ENCODE results near the gene EEFSEC. TPM values are rescaled to one million over a fixed set of nuclear protein-coding genes. Genes with fewer than 3 reads are reported as not detected.

The EEFSEC gene
- total RNA-seq, 1 donor from 2014 or later = 16.2 TPM

- Histone ChIP-seq H3K36me3 (no peaks in the 10 kb centered on the region), H3K9me3 (no peaks in the 10 kb centered on the region), H3K27ac (no peak overlapping the region), H3K4me1 (no peaks in the 10 kb centered on the region), H3K4me3 (no peak overlapping the region), H3K27me3 (no peaks in the 10 kb centered on the region)
- intact Hi-C loops (cut with DNase I) = no loop called here
- TF ChIP-seq CTCF (IDR thresholded peaks at IDR 0.05) = no peak
- no peak for DNase-seq (ENCODE audit: low spot score in 2 of 2)
These were observed 288.8 kb downstream of the EEFSEC start for GRCh38 chr3:128442070-128442469.

GRCh38 chr3:128442949-128443348 is 289.7 kb downstream of the EEFSEC start:
- H3K27me3 ChIP-seq = no peaks in the 10 kb centered on the region
- intact Hi-C loops (cut with DNase I) = no loop called here
- H3K4me1 ChIP-seq = no peaks in the 10 kb centered on the region
- no peak for DNase-seq (ENCODE audit: low spot score in 2 of 2)
- TF ChIP-seq CTCF (IDR thresholded peaks at IDR 0.05) = no peak
- H3K4me3 ChIP-seq = no peak overlapping the region
- no peak overlapping the region for H3K27ac ChIP-seq
- no peaks in the 10 kb centered on the region for H3K36me3 ChIP-seq
- H3K9me3 ChIP-seq = no peaks in the 10 kb centered on the region

GRCh38 chr3:128443771-128444170 is 290.5 kb downstream of the EEFSEC start:
- intact Hi-C loops (cut with DNase I) = no loop called here
- Histone ChIP-seq H3K27me3 (no peaks in the 10 kb centered on the region), H3K27ac (no peak overlapping the region), H3K9me3 (no peaks in the 10 kb centered on the region), H3K36me3 (no peaks in the 10 kb centered on the region), H3K4me3 (no peak overlapping the region), H3K4me1 (no peaks in the 10 kb centered on the region)
- DNase-seq (ENCODE audit: low spot score in 2 of 2) = no peak
- no peak for TF ChIP-seq CTCF (IDR thresholded peaks at IDR 0.05)

- DNase-seq (ENCODE audit: low spot score in 2 of 2) = no peak
- Histone ChIP-seq H3K4me1 (no peaks in the 10 kb centered on the region), H3K36me3 (no peaks in the 10 kb centered on the region), H3K4me3 (no peak overlapping the region), H3K9me3 (no peaks in the 10 kb centered on the region), H3K27ac (no peak overlapping the region), H3K27me3 (no peaks in the 10 kb centered on the region)
- TF ChIP-seq CTCF (IDR thresholded peaks at IDR 0.05) = no peak
- intact Hi-C loops (cut with DNase I) = no loop called here
These were observed 292.1 kb downstream of the EEFSEC start for GRCh38 chr3:128445357-128445756.

GRCh38 chr3:128446821-128447220 is 293.5 kb downstream of the EEFSEC start:
- intact Hi-C loops (cut with DNase I) = no loop called here
- no peaks in the 10 kb centered on the region for H3K36me3 ChIP-seq
- DNase-seq (ENCODE audit: low spot score in 2 of 2) = no peak
- H3K27ac ChIP-seq = no peak overlapping the region
- TF ChIP-seq CTCF (IDR thresholded peaks at IDR 0.05) = no peak
- H3K4me1 ChIP-seq = no peaks in the 10 kb centered on the region
- H3K4me3 ChIP-seq = no peak overlapping the region
- no peaks in the 10 kb centered on the region for H3K9me3 ChIP-seq
- H3K27me3 ChIP-seq = no peaks in the 10 kb centered on the region

- H3K4me3 ChIP-seq = no peak overlapping the region
- no peaks in the 10 kb centered on the region for H3K9me3 ChIP-seq
- no peak for TF ChIP-seq CTCF (IDR thresholded peaks at IDR 0.05)
- no peaks in the 10 kb centered on the region for H3K27me3 ChIP-seq
- intact Hi-C loops (cut with DNase I) = no loop called here
- no peaks in the 10 kb centered on the region for H3K4me1 ChIP-seq
- no peak for DNase-seq (ENCODE audit: low spot score in 2 of 2)
- H3K36me3 ChIP-seq = no peaks in the 10 kb centered on the region
- H3K27ac ChIP-seq = no peak overlapping the region
These were observed 294.3 kb downstream of the EEFSEC start for GRCh38 chr3:128447561-128448013.
